Fibroblast of lung (primary cell): ENCODE results near the gene ADORA2B.

Experiments
- CTCF ChIP-seq, 2 donors: IDR thresholded peaks in 1 of 2; conservative IDR thresholded peaks in 1 of 2; 1 replicate in 1 of 2; 2 replicates in 1 of 2; pipeline ENCODE4 v1.5.1; 2011 to 2012; ENCODE audit warnings: low read length in 2 of 2, control low read depth in 1 of 2, inconsistent platforms in 1 of 2, low read depth in 1 of 2, mild to moderate bottlenecking in 1 of 2
- EZH2 ChIP-seq: IDR thresholded peaks from 2 replicates; pipeline ENCODE4 v1.5.1; 2012; ENCODE audit warnings: low read length, control low read depth, mild to moderate bottlenecking; ENCODE audit errors: missing control alignments

DNA sequence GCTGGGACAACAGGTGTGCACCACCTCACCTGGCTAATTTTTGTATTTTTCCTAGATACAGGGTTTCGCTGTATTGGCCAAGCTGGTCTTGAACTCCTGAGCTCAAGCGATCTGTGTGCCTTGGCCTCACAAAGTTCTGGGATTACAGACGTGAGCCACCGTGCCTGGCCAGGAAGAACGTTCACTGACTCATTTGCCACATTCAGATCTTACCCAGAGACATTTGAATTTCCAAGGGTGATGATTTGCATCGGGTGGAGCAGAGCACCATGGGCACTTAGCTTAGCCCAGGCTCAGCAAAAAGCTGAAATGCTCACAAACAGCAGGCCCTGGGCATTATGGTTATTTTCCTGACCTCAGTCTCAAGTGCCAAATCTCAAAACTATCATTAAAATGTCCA is 14.5 kb upstream of the ADORA2B start:
- no peak for TF ChIP-seq EZH2
- no peak for TF ChIP-seq CTCF (conservative IDR thresholded peaks at IDR 0.05 in 1 of 2, IDR thresholded peaks at IDR 0.05 in 1 of 2; ENCODE audit: low read depth in 1 of 2, low read length in 2 of 2)
